GM23338 (cell line): ENCODE results near the gene ARHGAP11A. TPM values are rescaled to one million over a fixed set of nuclear protein-coding genes. Genes with fewer than 3 reads are reported as not detected.

ENCODE experiments used
- ATAC-seq: fragments of 200-7000 bp; cut with Tn5 transposase; 3 replicates; pipeline ENCODE4 v1.9.1; 2020
- DNase-seq: peaks from one replicate; pipeline ENCODE4 v3.0.0-alpha.2; 2015; ENCODE audit warnings: low spot score
- H2AFZ ChIP-seq: fragments of 200-600 bp; sonication (generic); 2 replicates; pipeline ENCODE4 v1.8.0; 2016; ENCODE audit warnings: antibody characterized with exemption, mild to moderate bottlenecking, moderate library complexity
- H3F3A ChIP-seq: fragments of 200-600 bp; sonication (generic); replicated peaks from 2 replicates; pipeline ENCODE4 v1.8.0; 2017; ENCODE audit warnings: antibody characterized with exemption, mixed run types, low read depth
- H3K27ac ChIP-seq: fragments of 200-600 bp; sonication (generic); 2 replicates; pipeline ENCODE4 v1.6.1; 2016; ENCODE audit warnings: low read depth
- H3K27me3 ChIP-seq: fragments of 200-600 bp; sonication (generic); 2 replicates; pipeline ENCODE4 v1.8.0; 2016; ENCODE audit warnings: mild to moderate bottlenecking, mixed run types, moderate library complexity; ENCODE audit not compliant: insufficient read depth
- H3K36me3 ChIP-seq: fragments of 200-600 bp; sonication (generic); 2 replicates; pipeline ENCODE4 v1.8.0; 2016; ENCODE audit warnings: mild to moderate bottlenecking; ENCODE audit not compliant: insufficient read depth
- H3K4me1 ChIP-seq: fragments of 200-600 bp; sonication (generic); 2 replicates; pipeline ENCODE4 v1.8.0; 2016; ENCODE audit warnings: mild to moderate bottlenecking, moderate library complexity; ENCODE audit not compliant: insufficient read depth
- H3K4me2 ChIP-seq: fragments of 200-600 bp; sonication (generic); 2 replicates; pipeline ENCODE4 v1.7.1; 2017; ENCODE audit warnings: mixed run types
- H3K4me3 ChIP-seq: fragments of 200-600 bp; sonication (generic); 2 replicates; pipeline ENCODE4 v1.6.1; 2016; ENCODE audit warnings: mixed run types
- H3K79me2 ChIP-seq: fragments of 200-600 bp; sonication (generic); replicated peaks from 2 replicates; pipeline ENCODE4 v1.8.0; 2017; ENCODE audit warnings: mild to moderate bottlenecking; ENCODE audit not compliant: insufficient read depth
- H3K9me2 ChIP-seq: fragments of 200-600 bp; sonication (generic); 2 replicates; pipeline ENCODE4 v1.8.0; 2017; ENCODE audit not compliant: insufficient read depth
- H4K20me1 ChIP-seq: fragments of 200-600 bp; sonication (generic); replicated peaks from 2 replicates; pipeline ENCODE4 v1.8.0; 2017; ENCODE audit warnings: mild to moderate bottlenecking; ENCODE audit not compliant: insufficient read depth
- H3K27ac Mint-ChIP-seq: 2 replicates; pipeline ENCODE4 v1.8.0; 2020; ENCODE audit warnings: inconsistent platforms, mild to moderate bottlenecking, moderate library complexity, mixed read lengths
- H3K27me3 Mint-ChIP-seq: 3 replicates; pipeline ENCODE4 v1.8.0; 2022; ENCODE audit warnings: low read depth, mild to moderate bottlenecking, moderate library complexity, mixed read lengths, inconsistent platforms; ENCODE audit not compliant: insufficient read depth, poor library complexity
- H3K36me3 Mint-ChIP-seq: 3 replicates; pipeline ENCODE4 v1.8.0; 2021; ENCODE audit warnings: low read depth, mild to moderate bottlenecking, inconsistent platforms, moderate library complexity, mixed read lengths
- H3K4me1 Mint-ChIP-seq: 3 replicates; pipeline ENCODE4 v1.8.0; 2020; ENCODE audit warnings: mild to moderate bottlenecking, inconsistent platforms, mixed read lengths
- H3K4me3 Mint-ChIP-seq: 3 replicates; pipeline ENCODE4 v1.8.0; 2021; ENCODE audit warnings: moderate library complexity, mild to moderate bottlenecking, inconsistent platforms, mixed read lengths
- H3K9me3 Mint-ChIP-seq: 3 replicates; pipeline ENCODE4 v1.8.0; 2020; ENCODE audit warnings: moderate library complexity, mild to moderate bottlenecking, inconsistent platforms, mixed read lengths
- JUNB ChIP-seq: IDR thresholded peaks from one replicate; pipeline ENCODE4 v1.6.1; 2016; ENCODE audit warnings: antibody characterized with exemption; ENCODE audit not compliant: unreplicated experiment
- POLR2AphosphoS5 ChIP-seq: IDR thresholded peaks from 2 replicates; pipeline ENCODE4 v1.6.1; 2016; ENCODE audit warnings: antibody characterized with exemption, low read depth
- ZNF462 ChIP-seq: fragments of 250-450 bp; sonication (Bioruptor Pico); IDR thresholded peaks from 2 replicates; pipeline ENCODE4 v1.5.0; 2020; ENCODE audit warnings: mild to moderate bottlenecking, moderate library complexity
- polyA plus RNA-seq: library from polyadenylated mRNA; unstranded; fragments of >200 nt; fragmentation: Nextera tagmentation; extraction: Ambion mirVana; gene quantifications from 2 replicates; pipeline ENCODE4 v1.2.1, GENCODE V29; 2016
- total RNA-seq: library from RNA; depleted of rRNA; stranded (reverse); fragments of >200 nt; shearing (Covaris generic); gene quantifications from 2 replicates; pipeline ENCODE4 v1.2.3, GENCODE V29; 2014
- TF ChIP-seq, protein P1 (sequence below), 2 experiments: fragments of 200-600 bp in 1 of 2; sonication (generic) in 1 of 2; conservative IDR thresholded peaks; 2 replicates each; pipeline versions ENCODE4 v1.5.1 to v1.6.1; 2016 to 2017; ENCODE audit warnings: antibody characterized with exemption in 2 of 2, low read depth in 2 of 2, mild to moderate bottlenecking in 2 of 2, moderate library complexity in 1 of 2

Gene ARHGAP11A
- total and polyA plus RNA-seq, 2 experiments from 2014 or later: 28.3 to 43.1 TPM

DNA sequence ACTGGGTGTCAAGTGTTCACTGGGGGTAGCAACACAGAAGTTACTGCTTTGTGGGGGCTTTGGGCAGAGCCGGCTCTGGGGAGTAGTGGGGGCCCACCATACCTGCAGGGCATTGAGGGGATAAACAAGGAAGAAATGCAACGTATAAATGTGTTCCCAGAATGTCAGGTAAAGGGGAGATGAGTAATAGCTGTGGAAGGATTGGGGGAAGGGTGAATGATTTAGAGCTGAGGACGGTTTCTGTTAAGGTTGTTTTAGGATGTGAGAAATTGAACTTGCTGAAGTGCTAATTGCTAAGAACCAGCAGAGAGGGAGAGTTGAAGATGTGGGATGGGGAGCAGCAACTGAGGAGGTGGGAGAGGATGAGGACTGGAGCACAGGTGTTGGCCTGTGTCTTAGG is 36.9 kb downstream of the ARHGAP11A start:
- Histone ChIP-seq H3K9me2 (no peaks in the 10 kb centered on the region), H2AFZ (no peak overlapping the region), H3K36me3 (no peaks in the 10 kb centered on the region), H3K4me3 (no peak overlapping the region), H3K4me2 (no peak overlapping the region), H4K20me1 (0 out of 2 replicates have a peak, but pooled peaks cover under 1% of the 10 kb centered on the region), H3K27ac (no peak overlapping the region), H3K4me1 (peaks cover 17% of the 10 kb centered on the region), H3F3A (no peaks in the 10 kb centered on the region), H3K79me2 (peaks cover 5% of the 10 kb centered on the region; the same call in 1 of the 2 replicates), H3K27me3 (no peaks in the 10 kb centered on the region)
- Mint-ChIP-seq H3K36me3 (peaks cover 16% of the 10 kb centered on the region; the same call in 1 of the 3 replicates), H3K4me3 (no peak overlapping the region; the same call in 2 of the 3 replicates), H3K9me3 (no peaks in the 10 kb centered on the region), H3K4me1 (peaks cover 32% of the 10 kb centered on the region), H3K27ac (peak overlapping the region; percentile 34; the same call in 1 of the 2 replicates), H3K27me3 (peaks cover 3% of the 10 kb centered on the region)
- ATAC-seq (no peak), DNase-seq (no peak)
- no peak for TF ChIP-seq POLR2AphosphoS5
- TF ChIP-seq, protein P1, sequence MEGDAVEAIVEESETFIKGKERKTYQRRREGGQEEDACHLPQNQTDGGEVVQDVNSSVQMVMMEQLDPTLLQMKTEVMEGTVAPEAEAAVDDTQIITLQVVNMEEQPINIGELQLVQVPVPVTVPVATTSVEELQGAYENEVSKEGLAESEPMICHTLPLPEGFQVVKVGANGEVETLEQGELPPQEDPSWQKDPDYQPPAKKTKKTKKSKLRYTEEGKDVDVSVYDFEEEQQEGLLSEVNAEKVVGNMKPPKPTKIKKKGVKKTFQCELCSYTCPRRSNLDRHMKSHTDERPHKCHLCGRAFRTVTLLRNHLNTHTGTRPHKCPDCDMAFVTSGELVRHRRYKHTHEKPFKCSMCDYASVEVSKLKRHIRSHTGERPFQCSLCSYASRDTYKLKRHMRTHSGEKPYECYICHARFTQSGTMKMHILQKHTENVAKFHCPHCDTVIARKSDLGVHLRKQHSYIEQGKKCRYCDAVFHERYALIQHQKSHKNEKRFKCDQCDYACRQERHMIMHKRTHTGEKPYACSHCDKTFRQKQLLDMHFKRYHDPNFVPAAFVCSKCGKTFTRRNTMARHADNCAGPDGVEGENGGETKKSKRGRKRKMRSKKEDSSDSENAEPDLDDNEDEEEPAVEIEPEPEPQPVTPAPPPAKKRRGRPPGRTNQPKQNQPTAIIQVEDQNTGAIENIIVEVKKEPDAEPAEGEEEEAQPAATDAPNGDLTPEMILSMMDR (conservative IDR thresholded peaks at IDR 0.05; ENCODE audit: low read depth in 2 of 2): no peak
- no peak for TF ChIP-seq ZNF462 (CRISPR knock-in tag)
- no peak for TF ChIP-seq JUNB
